Right lobe of liver (tissue), 4 donors: Measurements from ENCODE around the gene MSS51.

Experiments
- CTCF ChIP-seq, 4 donors: fragments of 200-600 bp in 3 of 4; fragments of 450-650 bp in 1 of 4; IDR thresholded peaks; one replicate each; pipeline versions ENCODE4 v1.5.1 to v1.8.0; 2016 to 2022; ENCODE audit warnings: antibody characterized with exemption in 4 of 4, mild to moderate bottlenecking in 2 of 4
- POLR2A ChIP-seq: fragments of 450-650 bp; IDR thresholded peaks from one replicate; pipeline ENCODE4 v1.6.1; 2017; ENCODE audit warnings: antibody characterized with exemption, mild to moderate bottlenecking
- donor health status: DM: no; HTN: no; CAD: no.
- donor health status: DM: no; HTN: no; CAD: no.
- donor health status: DM: no; HTN: yes; CAD: no.

DNA sequence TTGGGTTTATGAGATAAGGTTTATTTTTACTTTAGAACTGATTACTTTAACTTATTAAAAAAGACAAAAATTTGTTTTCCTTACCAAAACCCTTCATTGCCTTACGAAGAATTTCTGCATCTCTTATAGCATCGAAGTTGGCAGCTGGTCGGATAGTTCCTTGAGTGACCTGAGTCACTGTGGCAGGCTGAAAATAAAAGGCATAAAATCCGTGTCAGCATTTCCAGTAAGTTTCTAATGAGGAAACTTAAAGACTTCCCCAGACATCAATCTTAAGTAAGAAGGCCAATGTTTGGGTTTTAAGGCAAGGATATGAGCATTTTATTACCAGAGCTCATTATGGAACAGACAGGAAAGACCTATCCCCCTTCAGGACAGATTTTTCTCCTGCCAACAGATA lies 45.1 kb downstream of the MSS51 start:
- TF ChIP-seq POLR2A (no peak), CTCF (IDR thresholded peaks at IDR 0.05) (no peak)
